ENCODE data around the gene SLIT1.

SLIT1 gene

DNA sequence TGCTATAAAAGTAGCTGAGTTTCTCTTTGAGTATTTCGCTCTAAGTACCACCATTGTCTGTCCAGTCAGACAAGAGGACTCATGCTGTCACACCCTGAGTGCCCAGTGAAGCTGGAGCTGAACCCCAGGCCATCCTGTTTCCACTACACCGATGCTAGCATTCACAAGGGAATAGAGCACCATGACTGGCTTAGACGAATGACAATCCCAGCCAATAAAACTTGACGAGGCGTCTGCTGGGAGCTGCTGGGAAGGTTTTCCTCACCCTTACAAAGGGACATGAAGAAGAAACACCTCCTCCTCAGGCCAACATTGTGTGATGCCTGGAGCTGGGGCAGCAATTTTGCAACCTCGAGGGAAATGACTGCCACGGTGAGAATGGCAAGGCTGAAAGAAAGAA is 17.5 kb upstream of the SLIT1 start:
- DNase-seq (ENCODE audit: low spot score) (no peak), FAIRE-seq (peak; percentile 9)

DNA sequence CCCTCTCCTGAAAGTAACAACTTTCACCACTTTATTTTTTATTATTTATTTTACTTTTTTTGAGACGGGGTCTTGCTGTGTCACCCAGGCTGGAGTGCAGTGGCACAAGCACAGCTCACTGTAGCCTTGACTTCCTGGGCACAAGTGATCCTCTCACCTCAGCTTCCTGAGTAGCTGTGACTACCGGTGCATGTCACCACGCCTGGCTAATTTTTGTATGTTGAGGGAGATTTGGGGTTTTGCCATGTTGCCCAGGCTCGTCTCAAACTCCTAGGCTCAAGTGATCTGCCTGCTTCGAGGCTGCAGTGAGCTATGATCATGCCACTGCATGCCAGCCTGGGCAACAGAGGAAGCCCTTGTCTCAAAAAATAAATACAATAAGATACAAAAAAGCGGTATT is 14.9 kb upstream of the SLIT1 start:
- FAIRE-seq (no peak), DNase-seq (ENCODE audit: low spot score) (no peak)

DNA sequence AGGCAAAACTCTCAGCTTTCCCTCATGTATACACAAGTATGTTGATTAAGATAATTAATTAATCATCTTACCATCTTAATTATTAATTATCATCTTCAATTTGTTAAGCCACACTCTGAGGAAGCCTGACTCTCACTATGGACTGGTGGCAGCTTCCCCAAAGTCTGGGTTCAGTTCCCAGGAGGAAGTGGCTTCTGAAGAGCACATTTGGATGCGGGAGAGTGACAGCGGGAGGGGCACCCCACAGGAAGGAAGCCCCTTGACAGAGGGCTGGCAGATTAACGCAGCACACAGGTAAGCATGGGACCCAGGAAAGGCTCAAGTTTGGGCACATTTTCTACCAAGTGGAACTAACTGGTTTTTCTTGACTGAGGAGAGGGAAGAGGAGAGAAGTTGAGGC is 13.4 kb upstream of the SLIT1 start:
- no peak for FAIRE-seq
- DNase-seq (ENCODE audit: low spot score) = no peak

DNA sequence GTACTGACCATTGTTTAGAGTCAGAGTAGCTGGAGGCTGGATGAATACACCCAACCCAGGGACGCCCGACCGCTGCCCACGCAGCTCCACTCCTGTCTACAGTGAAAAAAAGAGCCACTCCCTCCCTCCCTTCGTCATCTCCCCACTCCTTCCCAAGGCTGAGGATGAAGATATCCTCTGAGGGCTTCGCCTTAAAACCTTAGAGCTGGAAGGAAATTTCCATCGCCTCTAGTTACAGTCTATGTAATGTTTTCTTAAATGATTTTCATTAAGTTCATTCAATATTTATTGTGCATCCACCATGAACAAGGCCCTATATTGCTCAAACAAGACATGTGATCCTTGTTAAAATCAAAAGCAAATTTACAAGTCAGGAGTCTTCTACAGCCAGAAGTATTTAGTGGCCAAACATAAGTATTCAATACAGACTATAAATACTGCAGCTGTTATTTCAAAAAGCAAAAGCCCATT is 11.3 kb upstream of the SLIT1 start:
- DNase-seq (ENCODE audit: low spot score) = no peak
- no peak for FAIRE-seq

DNA sequence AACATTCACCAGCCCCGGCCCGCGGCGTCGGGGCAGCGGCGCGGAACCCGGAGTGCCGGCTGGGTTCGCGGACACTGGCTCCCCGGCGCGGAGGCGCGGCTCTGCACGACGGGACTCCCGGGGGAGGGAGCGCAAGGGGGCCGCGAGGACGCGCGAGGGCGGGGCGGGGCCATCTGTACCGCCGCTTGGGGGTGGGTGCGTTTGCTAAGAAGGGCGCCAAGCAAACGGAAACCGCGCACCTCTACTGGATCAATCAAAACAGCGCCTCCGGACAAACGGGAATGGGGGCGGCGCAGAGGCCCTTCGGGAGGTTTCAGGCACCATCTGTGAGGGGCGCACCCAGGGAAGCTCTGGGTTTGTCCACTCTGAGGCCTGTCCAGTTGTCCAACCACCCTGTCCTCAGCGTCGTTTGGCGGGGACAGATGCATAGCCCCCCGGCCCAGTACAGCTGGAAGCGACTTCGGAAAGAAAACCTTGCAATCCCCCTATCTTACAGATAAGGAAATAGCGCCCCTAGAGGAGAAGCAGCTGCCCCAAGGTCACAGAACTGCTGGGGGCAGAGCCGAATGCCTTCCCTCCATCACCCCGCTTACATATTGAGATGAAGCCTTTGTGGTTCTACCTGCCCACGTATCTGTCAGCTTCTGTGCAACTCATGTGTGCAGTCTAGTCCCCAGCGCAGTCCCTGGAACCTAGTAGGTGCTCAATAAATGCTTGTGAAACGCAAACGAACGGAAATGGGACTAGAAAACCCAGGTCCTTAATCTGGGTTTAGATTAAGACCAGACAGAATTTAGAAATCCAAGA is 10.7 kb upstream of the SLIT1 start:
- peak; percentile 32 for FAIRE-seq
- DNase-seq (ENCODE audit: low spot score) = peak; percentile 88

DNA sequence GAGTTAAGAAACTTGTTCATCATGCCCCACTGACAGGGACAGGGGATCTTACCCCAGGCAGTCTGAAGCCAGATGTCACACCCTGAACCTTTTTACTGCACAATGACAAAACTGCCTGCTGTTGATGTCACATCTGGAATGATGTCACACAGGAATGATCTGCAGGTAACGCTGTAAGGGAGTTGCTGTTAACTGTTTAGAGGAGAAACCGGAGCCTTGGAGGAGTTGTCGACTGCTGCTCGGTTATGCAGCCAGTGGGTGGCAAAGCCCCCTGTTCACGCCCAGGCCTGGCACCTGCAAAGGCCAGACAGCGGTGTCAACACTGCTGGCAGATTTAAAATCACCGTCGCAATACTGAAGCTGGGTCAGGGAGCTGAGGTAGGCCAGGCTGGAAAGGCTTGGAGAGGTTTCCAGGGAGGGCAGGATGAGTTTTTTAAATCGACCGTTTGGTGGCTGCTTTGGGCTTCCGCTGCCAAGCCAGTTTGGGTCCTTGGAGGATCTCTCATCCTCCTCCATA is 10.0 kb upstream of the SLIT1 start:
- DNase-seq (ENCODE audit: low spot score) (no peak), FAIRE-seq (no peak)

DNA sequence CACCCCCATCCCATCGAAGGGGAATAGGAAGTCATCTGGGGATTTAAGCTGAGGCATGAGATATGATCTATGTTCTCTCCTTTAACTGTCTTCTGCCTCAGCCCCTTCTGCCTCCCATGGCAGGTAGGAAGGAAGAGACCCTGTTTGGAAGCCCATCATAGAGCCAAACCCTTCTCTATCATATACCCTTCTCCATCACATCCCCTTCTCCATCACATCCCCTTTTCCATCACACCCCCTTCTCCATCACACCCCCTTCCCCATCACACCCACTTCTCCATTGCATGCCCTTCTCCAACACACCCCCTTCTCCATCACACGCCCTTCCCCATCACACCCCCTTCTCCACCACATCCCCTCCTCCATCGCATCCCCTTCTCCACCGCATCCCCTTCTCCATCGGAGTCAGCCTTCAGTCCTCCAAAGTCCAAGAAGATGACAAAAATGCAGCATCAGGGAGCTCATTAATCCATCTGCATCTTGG is 7.2 kb upstream of the SLIT1 start:
- DNase-seq (ENCODE audit: low spot score) = no peak
- FAIRE-seq = no peak

DNA sequence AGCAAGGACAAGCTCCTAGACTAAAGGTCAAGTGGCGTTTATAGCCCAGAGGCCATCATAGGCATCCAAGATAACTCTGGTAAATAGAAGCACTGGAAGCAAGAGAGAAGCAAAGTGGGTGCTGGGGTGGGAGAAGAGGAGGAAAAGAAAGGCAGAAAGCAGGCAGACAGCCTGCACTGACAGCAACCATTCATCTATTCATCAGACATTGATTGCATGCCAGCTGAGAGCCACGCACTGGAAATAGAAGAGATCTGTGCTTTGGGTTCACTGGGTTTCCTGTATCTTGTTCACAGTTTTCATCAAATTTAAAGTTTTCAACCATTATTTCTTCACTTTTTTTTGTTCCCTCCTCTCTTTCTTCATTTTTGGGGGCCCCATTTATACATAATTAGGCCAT is 4.7 kb upstream of the SLIT1 start:
- FAIRE-seq = no peak

DNA sequence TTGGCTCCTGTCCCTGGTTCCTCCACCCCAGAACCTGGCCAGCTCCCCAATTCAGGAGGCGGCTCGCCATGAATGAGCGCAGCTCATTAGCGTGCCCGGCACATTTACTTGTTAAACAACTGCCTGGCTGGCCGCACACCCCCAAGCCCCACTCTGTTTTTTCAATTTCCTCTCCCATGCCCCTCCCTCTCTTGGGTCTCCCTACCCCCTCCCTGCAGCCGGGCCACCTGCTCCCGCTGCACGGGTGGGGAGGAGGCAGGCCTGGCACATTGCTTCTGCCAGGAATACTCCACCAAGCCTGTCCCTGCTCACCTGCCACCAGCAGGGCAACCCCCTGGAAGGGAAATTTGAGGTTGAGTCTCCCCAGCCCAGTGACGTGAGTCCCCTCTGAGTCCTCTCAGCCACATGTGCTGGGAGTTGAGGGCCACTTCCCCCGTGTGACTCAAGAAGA is 2.5 kb upstream of the SLIT1 start:
- no peak for DNase-seq (ENCODE audit: low spot score)
- no peak for FAIRE-seq

More for the DNA sequence above, 4.7 kb upstream of the SLIT1 start:
- DNase-seq (ENCODE audit: low spot score) = no peak

DNA sequence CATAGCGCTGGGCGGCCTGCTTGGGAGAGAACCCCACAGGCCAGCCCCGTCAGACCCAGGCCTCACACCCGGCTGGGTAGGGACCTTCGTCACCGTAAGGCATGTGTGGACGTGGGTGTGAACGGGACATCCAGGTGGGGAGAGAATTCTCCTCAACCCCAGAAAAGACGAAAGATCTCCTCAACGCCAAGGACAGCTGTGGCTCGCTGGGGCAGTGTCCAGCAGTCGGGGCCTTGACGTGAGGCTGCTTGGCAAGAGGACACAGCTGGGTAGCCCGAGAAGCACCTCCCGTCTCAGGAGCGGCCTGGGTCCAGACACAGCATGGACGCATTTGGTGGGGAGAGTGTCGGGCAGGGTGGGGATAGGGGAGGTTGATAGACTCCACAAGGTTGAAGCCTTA is 1.2 kb upstream of the SLIT1 start:
- DNase-seq (ENCODE audit: low spot score) = no peak
- FAIRE-seq = no peak

DNA sequence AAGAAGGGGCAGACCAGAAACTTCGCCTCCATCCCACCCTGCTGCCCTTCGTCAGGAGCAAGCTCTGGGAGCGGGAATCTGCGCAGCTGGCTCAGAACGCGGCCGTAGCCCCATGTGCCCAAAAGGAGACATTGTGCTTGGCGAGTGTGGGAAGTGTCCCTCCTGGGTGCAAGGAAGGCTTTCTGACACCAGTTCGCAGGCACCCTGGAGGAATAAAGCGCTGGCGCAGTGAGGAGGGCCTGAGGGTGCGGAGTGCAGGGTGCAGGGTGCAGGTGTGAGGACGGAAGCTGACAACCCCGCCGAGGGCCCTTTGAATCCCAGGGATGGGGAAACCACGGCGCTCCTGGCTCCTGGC is 811 bp downstream of the SLIT1 start:
- DNase-seq (ENCODE audit: low spot score) = no peak
- FAIRE-seq = no peak

DNA sequence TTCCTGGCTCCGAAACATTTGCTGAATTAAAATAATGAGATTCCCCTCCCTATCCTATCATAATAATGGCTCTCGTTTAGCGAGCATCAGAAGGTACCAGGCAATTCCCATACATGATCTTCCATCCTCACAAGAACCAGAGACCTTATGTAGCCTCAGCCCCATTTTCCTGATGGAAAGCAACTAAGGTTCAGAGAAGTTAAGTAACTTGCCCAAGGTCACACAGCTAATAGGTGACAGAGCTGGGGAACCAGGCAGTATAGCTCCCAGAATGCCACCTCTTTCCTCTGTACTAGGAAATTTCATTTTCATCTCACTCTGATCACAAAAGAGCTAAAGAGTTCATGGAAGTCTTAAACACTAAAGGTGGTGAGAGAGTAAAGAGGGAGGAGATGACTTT is 2.4 kb downstream of the SLIT1 start:
- FAIRE-seq = no peak
- DNase-seq (ENCODE audit: low spot score) = no peak

DNA sequence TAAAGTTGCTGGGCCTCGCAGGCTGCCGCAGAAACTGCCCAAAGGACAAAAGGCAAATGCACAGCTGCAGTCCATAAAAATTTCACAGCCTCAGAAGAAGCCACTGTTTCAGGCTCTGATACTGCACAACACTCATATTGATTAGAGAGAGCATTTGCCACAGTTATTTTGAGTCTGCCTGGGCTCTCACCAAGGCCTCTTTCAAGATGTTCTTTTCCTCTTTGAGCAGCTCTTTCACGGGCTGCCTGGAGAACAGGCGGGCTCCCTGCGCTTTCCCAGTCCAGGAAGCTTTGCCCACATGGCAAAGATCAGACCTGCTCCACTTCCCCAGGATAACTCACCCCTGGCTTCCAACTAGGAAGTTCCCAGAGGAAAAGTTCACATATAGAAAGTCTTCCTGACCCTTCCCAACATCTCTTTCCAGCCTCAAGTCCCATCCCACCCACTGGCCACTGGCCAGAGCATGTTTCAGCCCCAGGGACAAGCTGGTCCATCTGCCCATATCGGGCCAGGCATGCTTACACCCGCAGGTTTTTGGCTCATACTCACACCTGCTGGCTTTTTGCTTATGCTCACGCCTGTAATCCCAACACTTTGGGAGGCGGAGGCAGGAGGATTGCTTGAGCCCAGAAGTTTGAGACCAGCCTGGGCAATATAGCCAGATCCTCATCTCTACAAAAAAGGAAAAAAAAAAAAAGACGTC is 3.3 kb downstream of the SLIT1 start:
- no peak for FAIRE-seq
- DNase-seq (ENCODE audit: low spot score) = no peak

DNA sequence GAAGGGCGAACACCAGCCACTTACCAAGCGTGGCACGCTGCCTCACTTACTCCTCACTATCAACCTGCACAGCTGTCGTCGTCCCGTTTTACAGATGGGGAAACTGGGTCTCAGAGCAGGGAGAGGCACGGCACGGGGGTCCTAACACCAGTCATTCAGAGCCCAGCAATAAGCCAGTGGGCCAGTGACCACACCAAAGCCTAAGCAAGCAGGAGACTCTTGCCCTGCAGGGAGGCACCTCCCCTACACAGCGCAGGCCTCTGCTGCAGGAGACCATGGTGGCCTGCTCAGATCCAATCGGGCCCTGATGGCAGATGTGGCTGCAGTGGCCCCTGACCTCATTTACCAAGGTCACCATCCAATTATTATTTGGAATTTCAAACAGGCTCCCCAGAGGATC is 4.8 kb downstream of the SLIT1 start:
- no peak for DNase-seq (ENCODE audit: low spot score)
- no peak for FAIRE-seq

DNA sequence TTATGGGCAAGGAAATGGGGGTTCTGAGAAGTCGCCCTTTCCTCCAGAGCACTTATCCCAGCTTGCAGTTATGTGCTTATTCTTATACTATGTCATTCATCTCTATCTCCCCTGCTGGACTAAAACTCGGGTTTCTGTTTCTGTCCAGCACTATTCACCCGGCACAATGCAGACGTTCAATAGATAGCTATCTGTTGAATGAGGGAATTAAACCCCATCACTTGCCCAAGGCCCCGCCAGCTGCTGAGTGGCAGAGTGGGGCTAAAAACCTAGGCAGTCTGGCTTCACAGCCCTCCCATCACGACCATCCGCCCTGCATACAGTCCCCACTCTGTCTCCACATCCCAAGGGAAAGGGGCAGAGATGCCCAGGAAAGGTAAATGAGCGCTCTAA is 5.4 kb downstream of the SLIT1 start:
- no peak for DNase-seq (ENCODE audit: low spot score)
- no peak for FAIRE-seq

DNA sequence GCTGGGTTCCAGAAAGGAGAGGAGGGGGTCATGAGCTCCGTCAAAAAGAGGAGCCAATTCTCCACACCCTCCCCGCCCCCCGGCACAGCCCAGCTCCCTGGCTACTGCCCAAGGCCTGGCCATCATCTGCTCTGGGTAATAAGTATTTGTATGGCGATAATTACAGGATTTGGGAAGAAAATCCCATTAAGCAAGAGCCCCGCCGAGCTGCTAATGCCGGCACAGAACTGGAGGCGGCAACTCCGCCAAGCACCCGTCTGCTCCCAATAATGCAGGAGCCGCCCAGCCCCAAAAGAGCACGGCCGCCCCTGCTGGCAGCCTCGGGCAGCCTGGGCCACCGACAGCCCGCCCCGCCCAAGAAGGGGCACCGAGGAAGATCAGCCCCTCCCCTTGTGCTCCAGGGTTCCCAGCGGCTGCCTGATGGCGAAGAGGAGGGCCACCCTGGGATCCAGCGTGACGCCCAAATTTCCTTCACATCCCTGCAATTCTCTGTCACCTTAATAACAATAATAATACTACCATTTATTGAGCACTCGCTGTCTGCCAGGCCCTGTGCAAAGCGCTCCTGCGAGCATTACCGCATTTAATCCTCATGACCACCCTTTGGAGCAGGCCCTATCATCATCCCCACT is 5.9 kb downstream of the SLIT1 start:
- FAIRE-seq (no peak), DNase-seq (ENCODE audit: low spot score) (no peak)

DNA sequence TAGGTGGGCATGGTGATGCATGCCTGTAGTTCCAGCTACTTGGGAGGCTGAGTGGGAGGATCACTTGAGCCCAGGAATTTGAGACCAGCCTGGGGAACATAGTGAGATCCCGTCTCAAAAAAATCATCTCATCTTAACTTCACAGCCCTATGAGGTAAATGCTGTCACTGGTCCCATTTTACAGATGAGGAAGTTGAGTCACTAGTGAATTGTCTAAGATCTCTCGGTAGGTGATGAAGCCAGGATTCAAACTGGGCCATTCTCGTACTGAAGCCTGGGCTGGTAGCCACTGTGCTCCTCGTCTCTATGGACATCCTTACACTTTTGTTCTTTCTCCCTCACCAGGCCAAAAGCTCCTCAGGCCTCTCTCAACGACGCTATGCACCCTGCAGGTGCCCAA is 6.4 kb downstream of the SLIT1 start:
- DNase-seq (ENCODE audit: low spot score) = no peak

DNA sequence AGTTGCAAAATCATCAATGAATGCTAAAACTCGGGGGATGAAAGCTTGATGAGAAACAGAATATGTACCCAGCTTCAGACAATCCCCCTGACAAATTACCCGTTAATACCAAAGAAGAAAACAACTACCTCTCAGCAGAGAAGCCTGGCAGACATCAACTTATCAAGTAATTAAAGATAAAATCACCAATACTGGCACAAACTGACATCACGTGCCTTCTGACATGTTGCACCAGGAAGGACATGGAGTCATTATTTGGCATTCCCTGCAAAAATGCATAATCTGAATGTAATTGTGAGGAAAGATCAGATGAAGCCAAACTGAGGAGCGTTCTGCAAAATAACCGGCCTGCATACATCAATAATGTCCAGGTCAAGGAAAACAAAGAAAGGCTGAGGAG is 7.7 kb downstream of the SLIT1 start:
- FAIRE-seq (no peak), DNase-seq (ENCODE audit: low spot score) (no peak)

More for the DNA sequence above, 6.4 kb downstream of the SLIT1 start:
- no peak for FAIRE-seq

DNA sequence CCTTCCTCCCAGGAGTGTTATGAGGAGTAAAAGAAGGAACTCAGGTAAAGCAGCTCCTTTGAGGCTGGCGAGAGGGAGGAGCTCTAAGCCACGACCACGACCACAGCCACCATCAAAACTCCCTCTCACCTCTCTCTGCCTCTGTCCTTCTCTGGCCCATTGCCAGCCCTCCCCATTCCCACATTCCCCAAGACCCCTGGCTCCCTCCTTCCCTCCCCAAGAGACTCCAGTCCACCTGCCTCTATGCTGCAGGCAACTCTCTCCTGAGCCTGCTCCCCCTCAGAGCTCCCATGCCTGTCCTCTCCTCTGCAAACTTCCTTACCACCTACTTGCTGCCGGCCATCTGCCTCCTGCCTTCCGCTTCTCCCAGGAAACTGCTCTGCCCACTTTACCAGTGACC is 9.5 kb downstream of the SLIT1 start:
- DNase-seq (ENCODE audit: low spot score) (no peak), FAIRE-seq (no peak)

DNA sequence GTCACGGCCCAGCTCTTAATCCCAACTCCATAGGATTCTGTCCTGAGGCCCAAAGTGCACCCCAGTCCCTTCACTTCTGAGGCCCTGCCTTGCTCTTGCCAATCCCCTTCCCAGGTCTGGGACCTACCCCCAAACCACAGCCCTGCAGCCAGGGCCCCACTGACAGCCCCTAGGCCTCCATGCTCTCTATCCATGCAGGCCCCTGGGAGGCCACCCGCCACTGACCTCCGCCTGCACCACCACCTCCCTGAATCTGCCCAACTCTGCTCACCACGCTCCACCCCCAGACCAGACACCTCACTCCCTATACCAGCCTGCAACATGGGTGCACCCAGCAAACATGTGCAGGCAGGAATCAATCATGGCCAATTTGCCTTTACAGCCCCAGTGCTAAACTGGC is 10.2 kb downstream of the SLIT1 start:
- DNase-seq (ENCODE audit: low spot score) = no peak
- FAIRE-seq = no peak

DNA sequence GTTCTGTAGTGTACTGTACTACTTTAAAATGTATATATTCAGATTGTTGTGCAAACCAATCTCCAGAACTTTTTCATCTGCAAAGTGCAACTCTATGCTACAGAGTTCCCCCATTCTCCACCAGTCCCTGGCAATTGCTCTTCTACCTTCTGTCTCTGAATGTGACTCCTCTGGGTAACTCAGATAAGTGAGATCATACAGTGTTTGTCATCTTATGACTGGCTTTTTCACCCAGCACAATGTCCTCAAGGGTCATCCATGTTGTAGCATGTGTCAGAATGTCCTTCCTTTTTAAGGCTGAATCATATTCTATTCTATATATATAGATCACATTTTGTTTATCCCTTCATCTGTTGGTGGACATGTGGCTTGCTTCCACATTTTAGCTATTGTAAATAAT is 10.8 kb downstream of the SLIT1 start:
- FAIRE-seq (no peak), DNase-seq (ENCODE audit: low spot score) (no peak)

DNA sequence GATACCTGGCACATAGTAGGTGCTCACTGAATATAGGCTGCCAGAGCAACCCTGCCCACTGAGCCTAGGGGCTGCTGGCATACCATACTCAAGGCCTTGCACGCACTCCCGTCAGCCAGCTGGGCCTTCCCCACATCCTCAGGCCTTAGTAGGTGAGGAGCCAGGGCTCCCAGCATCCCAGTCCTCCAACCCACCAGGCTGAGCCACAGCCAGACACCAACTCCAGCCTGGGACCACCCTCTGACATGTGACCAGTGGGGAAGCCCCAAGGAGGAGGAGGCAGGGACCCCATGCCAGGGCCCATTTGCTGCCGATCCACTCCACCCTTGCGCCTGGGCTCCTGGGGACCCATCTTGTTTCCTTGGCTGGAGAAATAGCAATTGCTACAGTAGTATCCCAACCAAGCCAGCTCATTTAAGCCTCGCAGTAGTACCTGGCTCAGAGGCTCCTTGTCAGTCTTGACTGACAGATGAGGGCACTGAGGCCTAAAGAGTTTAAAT is 11.4 kb downstream of the SLIT1 start:
- FAIRE-seq (no peak), DNase-seq (ENCODE audit: low spot score) (no peak)

Measured in urothelium cell line (cell line).